Neural crest cell (in vitro differentiated cells): ENCODE data around the gene ASB13. TPM values are rescaled to one million over a fixed set of nuclear protein-coding genes. Genes with fewer than 3 reads are reported as not detected.

Experiments used
- DNase-seq: peaks from one replicate; pipeline ENCODE4 v3.0.0; 2021; ENCODE audit warnings: low read depth, mixed read lengths, low spot score
- H3K27ac Mint-ChIP-seq: one replicate; pipeline ENCODE4 v1.8.0; 2021; ENCODE audit warnings: mild to moderate bottlenecking, mixed read lengths; ENCODE audit not compliant: unreplicated experiment
- H3K27me3 Mint-ChIP-seq: 2 replicates; pipeline ENCODE4 v1.8.0; 2021; ENCODE audit warnings: low read depth, mild to moderate bottlenecking, mixed read lengths
- H3K36me3 Mint-ChIP-seq: 2 replicates; pipeline ENCODE4 v1.8.0; 2021; ENCODE audit warnings: low read depth, mild to moderate bottlenecking, mixed read lengths
- H3K4me1 Mint-ChIP-seq: 2 replicates; pipeline ENCODE4 v1.8.0; 2021; ENCODE audit warnings: mixed read lengths
- H3K4me3 Mint-ChIP-seq: one replicate; pipeline ENCODE4 v1.8.0; 2021; ENCODE audit warnings: mild to moderate bottlenecking, mixed read lengths
- H3K9me3 Mint-ChIP-seq: 2 replicates; pipeline ENCODE4 v1.8.0; 2021; ENCODE audit warnings: mixed read lengths
- total RNA-seq: library from RNA; stranded (reverse); gene quantifications from 2 replicates; pipeline ENCODE4 v1.2.1, GENCODE V29; 2021
- TF ChIP-seq, protein P1 (sequence below): fragments of 200-600 bp; sonication (generic); conservative IDR thresholded peaks from 2 replicates; pipeline ENCODE4 v1.5.0; 2021; ENCODE audit warnings: antibody characterized with exemption, mild to moderate bottlenecking

ASB13 gene
- total RNA-seq, 1 donor from 2014 or later = 40.8 TPM

DNA sequence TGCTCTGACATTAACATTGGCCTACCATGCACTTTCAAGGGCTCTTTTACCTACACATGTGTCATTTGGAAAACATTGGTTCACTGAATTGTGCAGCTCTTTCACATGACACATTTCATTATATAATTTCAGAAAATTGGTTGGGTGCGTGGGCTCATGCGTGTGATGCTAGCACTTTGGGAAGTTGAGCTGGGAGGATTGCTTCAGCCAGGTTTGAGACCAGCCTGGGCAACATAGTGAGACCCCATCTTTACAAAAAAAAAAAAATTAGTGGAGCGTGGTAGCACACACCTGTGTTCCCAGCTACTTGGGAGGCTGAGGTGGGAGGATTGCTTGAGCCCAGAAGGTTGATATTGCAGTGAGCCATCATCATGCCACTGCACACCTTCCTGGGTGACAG is 22.2 kb upstream of the ASB13 start:
- Mint-ChIP-seq H3K4me3 (peak overlapping the region; percentile 13), H3K36me3 (peaks cover 5% of the 10 kb centered on the region), H3K9me3 (peaks cover 5% of the 10 kb centered on the region), H3K4me1 (peaks cover 41% of the 10 kb centered on the region), H3K27me3 (peaks cover 3% of the 10 kb centered on the region), H3K27ac (no peak overlapping the region)
- no peak for DNase-seq
- TF ChIP-seq, protein P1, sequence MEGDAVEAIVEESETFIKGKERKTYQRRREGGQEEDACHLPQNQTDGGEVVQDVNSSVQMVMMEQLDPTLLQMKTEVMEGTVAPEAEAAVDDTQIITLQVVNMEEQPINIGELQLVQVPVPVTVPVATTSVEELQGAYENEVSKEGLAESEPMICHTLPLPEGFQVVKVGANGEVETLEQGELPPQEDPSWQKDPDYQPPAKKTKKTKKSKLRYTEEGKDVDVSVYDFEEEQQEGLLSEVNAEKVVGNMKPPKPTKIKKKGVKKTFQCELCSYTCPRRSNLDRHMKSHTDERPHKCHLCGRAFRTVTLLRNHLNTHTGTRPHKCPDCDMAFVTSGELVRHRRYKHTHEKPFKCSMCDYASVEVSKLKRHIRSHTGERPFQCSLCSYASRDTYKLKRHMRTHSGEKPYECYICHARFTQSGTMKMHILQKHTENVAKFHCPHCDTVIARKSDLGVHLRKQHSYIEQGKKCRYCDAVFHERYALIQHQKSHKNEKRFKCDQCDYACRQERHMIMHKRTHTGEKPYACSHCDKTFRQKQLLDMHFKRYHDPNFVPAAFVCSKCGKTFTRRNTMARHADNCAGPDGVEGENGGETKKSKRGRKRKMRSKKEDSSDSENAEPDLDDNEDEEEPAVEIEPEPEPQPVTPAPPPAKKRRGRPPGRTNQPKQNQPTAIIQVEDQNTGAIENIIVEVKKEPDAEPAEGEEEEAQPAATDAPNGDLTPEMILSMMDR = no peak

DNA sequence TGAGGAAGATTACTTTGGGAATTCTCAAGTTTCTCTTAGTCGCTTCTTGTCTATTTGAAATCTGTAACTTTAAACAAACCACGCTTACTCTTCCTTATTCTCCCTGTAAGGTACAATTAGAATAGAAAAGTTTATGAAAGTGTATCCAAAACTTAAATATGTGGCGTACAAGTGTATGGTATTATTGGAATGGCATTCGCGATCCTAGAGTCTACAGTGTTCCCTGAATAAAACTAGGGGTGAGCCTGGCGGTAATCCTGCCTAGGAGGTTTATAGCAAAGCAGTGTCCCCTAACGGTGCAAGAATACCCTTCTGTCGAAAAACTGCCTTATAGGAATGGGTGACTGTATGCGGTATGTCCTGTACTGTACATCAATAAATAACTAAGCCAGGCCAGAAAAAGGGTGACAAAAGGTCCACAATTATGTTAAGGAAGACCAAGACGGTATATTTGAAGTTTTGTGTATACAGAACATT is 19.4 kb upstream of the ASB13 start:
- Mint-ChIP-seq H3K27ac (no peak overlapping the region), H3K4me1 (peaks cover 20% of the 10 kb centered on the region), H3K9me3 (peaks cover 5% of the 10 kb centered on the region), H3K27me3 (peaks cover 23% of the 10 kb centered on the region), H3K36me3 (peaks cover 5% of the 10 kb centered on the region), H3K4me3 (peak overlapping the region; percentile 93)
- no peak for DNase-seq
- TF ChIP-seq, protein P1 = no peak

DNA sequence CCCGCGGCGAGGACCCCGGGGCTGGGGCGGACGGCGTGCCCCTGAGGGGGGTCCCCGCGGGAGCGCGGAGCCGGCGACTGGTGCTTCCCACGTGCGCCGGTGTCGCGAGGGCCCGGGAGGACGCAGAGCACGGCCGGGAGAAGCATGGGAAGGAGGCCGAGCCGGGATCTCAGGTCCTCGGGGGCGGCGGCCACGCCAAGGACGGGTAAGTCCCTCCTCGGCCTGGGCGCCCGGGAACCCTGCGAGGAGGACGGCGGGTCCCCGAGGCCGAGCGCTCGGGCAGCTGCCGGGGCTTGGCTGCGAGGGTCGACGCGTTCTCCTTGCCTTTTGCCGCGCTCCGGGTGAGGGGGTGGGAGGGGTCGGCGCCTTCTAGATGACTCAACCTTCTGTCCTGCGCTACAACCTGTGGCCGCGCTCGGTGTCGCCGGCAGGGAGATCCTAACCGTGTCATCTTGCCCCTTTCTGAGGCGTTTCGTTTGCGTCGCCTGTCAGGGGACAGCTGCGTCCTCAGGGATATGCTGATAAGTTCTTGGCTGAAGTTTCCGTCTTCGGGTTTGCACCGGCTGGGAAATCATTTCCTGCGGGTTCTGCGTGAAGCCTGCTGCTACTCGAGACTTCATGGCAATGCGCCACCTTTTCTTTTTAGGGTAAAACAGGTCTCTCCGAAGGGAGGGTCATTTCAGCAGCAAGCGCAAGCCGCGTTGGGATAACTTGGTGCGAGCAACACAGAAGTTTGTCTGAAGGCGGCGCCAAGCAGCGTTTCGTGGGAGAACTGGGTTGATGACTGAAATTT is 18.8 kb upstream of the ASB13 start:
- TF ChIP-seq, protein P1 = peak; percentile 60
- Mint-ChIP-seq H3K27me3 (peaks cover 25% of the 10 kb centered on the region), H3K9me3 (peaks cover 5% of the 10 kb centered on the region), H3K4me1 (peaks cover 20% of the 10 kb centered on the region), H3K4me3 (peak overlapping the region; percentile 93), H3K36me3 (peaks cover 5% of the 10 kb centered on the region), H3K27ac (peak overlapping the region; percentile 88)
- peak; percentile 52 for DNase-seq

DNA sequence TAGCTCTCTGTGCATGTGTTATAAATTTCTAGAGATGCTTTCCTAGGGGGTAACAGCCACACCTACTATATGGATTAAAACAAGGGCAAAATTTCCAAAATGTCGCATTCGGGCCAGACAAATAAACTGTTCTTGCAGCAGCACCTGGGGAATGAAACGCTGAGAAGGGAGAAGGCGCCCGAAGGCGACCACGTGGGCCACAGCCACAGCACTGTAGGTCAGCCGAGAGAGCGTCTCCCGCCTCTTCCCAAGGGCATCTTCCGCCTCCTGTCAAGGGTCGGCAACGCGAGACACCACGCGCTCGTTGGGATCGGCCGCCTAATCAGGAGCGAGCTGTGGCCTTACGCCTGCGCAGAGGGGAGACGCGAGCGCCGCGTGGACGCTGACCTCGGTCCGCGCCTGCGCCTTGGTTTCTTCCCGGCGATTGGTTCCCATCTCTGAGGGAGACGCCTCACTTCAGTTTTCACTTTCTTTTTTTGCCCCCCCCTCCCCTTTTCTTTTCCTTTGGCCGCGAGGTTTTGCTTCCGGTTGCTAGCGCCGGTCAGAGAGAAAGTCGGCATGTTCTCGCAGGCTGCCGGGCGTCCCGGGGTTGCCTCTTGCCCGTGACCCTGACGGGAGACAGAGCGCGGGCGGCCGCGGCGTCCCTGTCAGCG is 18.0 kb upstream of the ASB13 start, which contains the start of gene TASOR2:
TSS of gene TASOR2 (plus strand) at position 521 of the 653 bp plus-strand sequence. CDS start 35,805 bp downstream, outside the sequence.
- peak within 1 kb of the TSS; percentile 88 for H3K27ac Mint-ChIP-seq
- peak; percentile 96 for DNase-seq
- H3K36me3 Mint-ChIP-seq = peaks cover 5% of the 10 kb centered on the region
- H3K4me1 Mint-ChIP-seq = peaks cover 20% of the 10 kb centered on the region
- peak within 1 kb of the TSS; percentile 93 for H3K4me3 Mint-ChIP-seq
- peaks cover 32% of the 10 kb centered on the region for H3K27me3 Mint-ChIP-seq
- TF ChIP-seq, protein P1 = no peak
- peaks cover 5% of the 10 kb centered on the region for H3K9me3 Mint-ChIP-seq

DNA sequence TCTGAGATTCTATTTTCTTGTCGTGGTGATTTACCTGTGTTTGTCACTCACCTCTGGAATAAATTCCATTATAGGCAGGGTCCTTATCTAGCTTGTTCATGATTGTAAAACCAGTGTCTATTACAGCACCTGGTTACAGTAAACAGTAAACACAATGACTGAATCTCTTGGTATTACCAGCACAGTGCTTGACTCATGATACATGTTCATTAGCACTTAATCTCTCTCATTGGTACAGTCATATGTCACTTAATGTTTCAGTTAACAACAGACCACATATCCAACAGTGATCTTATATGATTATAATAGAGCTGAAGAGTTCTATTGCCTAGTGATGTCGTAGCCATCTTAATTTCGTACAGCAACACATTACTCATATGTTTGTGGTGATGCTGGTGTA is 16.7 kb upstream of the ASB13 start:
- Mint-ChIP-seq H3K27me3 (peaks cover 46% of the 10 kb centered on the region), H3K4me3 (no peak overlapping the region)

More for the DNA sequence above, 16.7 kb upstream of the ASB13 start:
- Mint-ChIP-seq H3K36me3 (peaks cover 5% of the 10 kb centered on the region), H3K9me3 (peaks cover 5% of the 10 kb centered on the region), H3K27ac (no peak overlapping the region), H3K4me1 (peaks cover 20% of the 10 kb centered on the region)
- no peak for DNase-seq
- TF ChIP-seq, protein P1 = no peak
